ENCODE results near the gene FREY1.

DNA sequence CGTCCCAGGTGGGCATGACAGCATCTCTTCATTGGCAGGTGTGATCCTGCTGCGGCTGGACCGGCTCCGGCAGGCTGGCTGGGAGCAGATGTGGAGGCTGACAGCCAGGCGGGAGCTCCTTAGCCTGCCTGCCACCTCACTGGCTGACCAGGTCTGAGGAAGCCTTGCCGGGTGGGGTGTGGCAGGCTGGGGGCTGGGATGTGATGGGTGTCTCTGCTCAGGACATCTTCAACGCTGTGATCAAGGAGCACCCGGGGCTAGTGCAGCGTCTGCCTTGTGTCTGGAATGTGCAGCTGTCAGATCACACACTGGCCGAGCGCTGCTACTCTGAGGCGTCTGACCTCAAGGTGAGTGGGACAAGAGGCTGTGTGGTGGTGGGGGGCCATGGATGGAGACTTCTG lies 18.9 kb upstream of the FREY1 start:
- no peak for TF ChIP-seq POLR2A (IDR thresholded peaks at IDR 0.05)
- TF ChIP-seq, protein P1, sequence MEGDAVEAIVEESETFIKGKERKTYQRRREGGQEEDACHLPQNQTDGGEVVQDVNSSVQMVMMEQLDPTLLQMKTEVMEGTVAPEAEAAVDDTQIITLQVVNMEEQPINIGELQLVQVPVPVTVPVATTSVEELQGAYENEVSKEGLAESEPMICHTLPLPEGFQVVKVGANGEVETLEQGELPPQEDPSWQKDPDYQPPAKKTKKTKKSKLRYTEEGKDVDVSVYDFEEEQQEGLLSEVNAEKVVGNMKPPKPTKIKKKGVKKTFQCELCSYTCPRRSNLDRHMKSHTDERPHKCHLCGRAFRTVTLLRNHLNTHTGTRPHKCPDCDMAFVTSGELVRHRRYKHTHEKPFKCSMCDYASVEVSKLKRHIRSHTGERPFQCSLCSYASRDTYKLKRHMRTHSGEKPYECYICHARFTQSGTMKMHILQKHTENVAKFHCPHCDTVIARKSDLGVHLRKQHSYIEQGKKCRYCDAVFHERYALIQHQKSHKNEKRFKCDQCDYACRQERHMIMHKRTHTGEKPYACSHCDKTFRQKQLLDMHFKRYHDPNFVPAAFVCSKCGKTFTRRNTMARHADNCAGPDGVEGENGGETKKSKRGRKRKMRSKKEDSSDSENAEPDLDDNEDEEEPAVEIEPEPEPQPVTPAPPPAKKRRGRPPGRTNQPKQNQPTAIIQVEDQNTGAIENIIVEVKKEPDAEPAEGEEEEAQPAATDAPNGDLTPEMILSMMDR (IDR thresholded peaks at IDR 0.05): no peak
